Measurements from ENCODE around the gene RAI2.

The RAI2 gene

DNA sequence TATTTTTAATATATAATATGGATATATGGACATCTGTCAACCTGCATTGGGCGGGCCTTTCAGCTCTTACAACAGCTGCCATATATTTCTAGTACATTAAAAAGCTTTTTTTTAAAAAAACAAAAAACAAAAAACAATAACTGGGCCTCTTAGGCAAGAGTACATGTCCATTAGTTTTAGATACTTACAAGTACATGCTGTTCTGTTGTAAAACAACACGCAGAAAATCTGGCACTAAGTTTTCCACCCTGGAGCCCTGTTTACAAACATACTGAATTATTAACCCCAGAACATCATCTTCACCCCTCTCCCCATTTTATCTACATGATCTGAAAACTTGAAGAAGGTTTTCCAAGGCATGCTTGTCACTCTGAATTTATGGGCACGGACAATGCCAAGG, 29.8 kb downstream of the RAI2 start:
- Histone ChIP-seq H3K36me3 (no peaks in the 10 kb centered on the region), H3K27ac (no peak overlapping the region), H3K27me3 (peaks cover 98% of the 10 kb centered on the region), H3K4me2 (no peak overlapping the region), H3K4me3 (no peak overlapping the region), H3K9me3 (peaks cover 6% of the 10 kb centered on the region), H4K20me1 (peaks cover 11% of the 10 kb centered on the region; the same call in 1 of the 2 replicates), H3K4me1 (no peaks in the 10 kb centered on the region), H3K9ac (no peak overlapping the region)
- TF ChIP-seq Cebpa-rat (IDR thresholded peaks at IDR 0.05) = no peak

DNA sequence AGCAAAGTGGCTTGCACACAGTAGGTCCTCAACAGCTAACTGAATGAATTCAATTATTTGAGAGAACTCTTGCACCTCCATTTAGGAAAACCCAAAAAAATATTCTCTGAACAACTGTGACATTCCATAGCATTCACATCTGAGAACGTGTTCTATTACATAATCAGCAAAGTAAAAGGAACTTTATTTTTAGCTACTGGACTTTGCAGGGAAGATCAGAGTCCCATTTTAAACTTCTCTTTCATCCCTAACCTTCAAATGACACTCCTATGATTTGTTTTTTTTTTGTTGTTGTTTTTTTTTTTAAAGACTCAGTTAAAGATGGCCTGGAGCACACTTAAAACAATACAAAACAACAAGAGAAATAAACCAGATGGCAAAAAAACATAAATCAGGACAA, 30.9 kb downstream of the RAI2 start:
- Histone ChIP-seq H3K9me3 (peaks cover 9% of the 10 kb centered on the region), H3K4me1 (no peaks in the 10 kb centered on the region), H3K27me3 (peaks cover 99% of the 10 kb centered on the region), H3K9ac (no peak overlapping the region), H4K20me1 (peaks cover 9% of the 10 kb centered on the region; the same call in 1 of the 2 replicates), H3K27ac (no peak overlapping the region), H3K4me3 (no peak overlapping the region), H3K36me3 (no peaks in the 10 kb centered on the region), H3K4me2 (no peak overlapping the region)
- TF ChIP-seq Cebpa-rat (IDR thresholded peaks at IDR 0.05) = no peak

DNA sequence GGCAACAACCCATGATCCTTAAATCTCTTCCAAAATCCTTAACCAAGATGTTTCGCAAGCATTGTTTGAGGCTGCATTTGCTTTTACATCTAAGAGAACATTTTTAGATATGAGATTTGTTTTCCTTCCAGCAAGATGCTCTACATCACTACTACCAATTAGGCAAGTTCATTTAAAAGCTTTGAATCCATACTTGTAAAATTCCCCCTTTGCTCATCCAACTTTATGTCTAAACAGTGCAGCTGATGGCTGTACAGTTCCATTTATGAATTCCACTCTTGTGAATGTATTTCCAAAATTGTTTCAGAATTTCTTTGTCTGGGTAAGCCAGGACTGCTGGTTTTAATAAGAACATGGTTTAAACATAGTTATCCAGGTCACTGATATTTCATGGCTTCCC, 31.5 kb downstream of the RAI2 start:
- Histone ChIP-seq H3K4me1 (no peaks in the 10 kb centered on the region), H3K4me3 (no peak overlapping the region), H3K27ac (no peak overlapping the region), H3K9ac (no peak overlapping the region), H3K9me3 (peaks cover 9% of the 10 kb centered on the region), H3K36me3 (no peaks in the 10 kb centered on the region), H3K27me3 (peaks cover 98% of the 10 kb centered on the region), H4K20me1 (peaks cover 5% of the 10 kb centered on the region; the same call in 1 of the 2 replicates), H3K4me2 (no peak overlapping the region)
- no peak for TF ChIP-seq Cebpa-rat (IDR thresholded peaks at IDR 0.05)

DNA sequence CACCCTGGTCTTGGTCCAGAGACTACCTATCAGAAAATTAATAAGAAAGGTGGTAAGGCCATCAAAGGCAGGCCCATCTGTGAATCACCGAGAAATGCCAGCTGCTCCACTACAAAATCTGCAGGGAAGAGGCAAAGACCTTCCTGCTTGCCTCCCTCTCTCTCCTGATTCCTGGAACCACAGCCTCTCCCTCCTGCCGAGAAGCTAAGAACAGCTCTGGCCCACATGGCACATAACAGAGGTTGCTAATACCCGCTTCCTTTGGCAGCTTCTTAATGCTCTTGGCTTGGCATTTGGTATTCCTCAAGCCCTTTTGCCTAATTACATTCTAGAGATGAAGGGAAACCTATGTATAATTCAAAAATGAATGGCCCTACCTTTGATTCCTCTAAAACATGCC, 32.9 kb downstream of the RAI2 start:
- no peak overlapping the region for H3K4me2 ChIP-seq
- no peak for TF ChIP-seq Cebpa-rat (IDR thresholded peaks at IDR 0.05)

DNA sequence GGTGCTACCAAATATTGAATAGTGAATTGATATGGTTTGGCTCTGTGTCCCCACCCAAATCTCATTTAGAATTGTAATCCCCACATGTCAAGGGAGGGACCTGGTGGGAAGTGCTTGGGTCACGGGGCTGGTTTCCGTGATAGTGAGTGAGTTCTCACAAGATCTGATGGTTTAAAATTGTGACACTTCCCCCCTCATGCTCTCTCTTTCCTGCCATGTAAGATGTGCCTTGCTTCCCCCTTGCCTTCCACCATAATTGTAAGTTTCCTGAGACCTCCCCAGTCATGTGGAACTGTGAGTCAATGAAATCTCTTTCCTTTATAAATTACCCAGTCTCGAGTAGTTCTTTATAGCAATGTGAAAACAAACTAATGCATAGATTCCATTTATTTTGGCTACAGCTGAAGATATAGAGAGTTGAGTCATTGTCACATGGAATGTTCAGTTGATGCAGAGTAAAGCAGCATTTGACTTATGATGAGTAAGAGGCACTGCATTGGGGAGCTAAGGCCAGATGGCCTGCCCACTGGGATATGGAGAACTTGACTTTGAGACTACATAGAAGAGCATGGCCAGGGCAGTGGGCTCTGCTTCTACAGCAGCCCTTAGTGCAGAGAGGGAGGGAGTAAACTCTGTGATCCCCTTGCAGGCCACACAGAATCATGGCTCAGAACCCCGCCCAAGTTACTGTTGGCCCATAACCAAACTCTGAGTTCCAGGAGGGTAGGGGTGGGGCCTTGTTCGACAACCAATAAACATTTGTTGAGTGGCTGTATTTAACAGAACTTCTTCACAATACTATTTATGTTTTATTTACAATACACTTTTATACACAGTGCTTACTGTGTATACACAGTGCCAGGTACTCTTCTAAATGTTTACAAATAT, 34.2 kb downstream of the RAI2 start:
- Histone ChIP-seq H3K36me3 (no peaks in the 10 kb centered on the region), H3K4me3 (no peak overlapping the region), H3K9ac (no peak overlapping the region), H3K27ac (no peak overlapping the region), H3K9me3 (peaks cover 9% of the 10 kb centered on the region), H3K27me3 (peaks cover 97% of the 10 kb centered on the region), H3K4me2 (no peak overlapping the region), H3K4me1 (no peaks in the 10 kb centered on the region), H4K20me1 (no peaks in the 10 kb centered on the region; the same call in 1 of the 2 replicates)
- TF ChIP-seq Cebpa-rat (IDR thresholded peaks at IDR 0.05) = no peak

More for the DNA sequence above, 32.9 kb downstream of the RAI2 start:
- Histone ChIP-seq H3K27me3 (peaks cover 98% of the 10 kb centered on the region), H3K4me1 (no peaks in the 10 kb centered on the region), H4K20me1 (peaks cover 5% of the 10 kb centered on the region; the same call in 1 of the 2 replicates), H3K9me3 (peaks cover 9% of the 10 kb centered on the region), H3K9ac (no peak overlapping the region), H3K27ac (no peak overlapping the region), H3K4me3 (no peak overlapping the region), H3K36me3 (no peaks in the 10 kb centered on the region)

DNA sequence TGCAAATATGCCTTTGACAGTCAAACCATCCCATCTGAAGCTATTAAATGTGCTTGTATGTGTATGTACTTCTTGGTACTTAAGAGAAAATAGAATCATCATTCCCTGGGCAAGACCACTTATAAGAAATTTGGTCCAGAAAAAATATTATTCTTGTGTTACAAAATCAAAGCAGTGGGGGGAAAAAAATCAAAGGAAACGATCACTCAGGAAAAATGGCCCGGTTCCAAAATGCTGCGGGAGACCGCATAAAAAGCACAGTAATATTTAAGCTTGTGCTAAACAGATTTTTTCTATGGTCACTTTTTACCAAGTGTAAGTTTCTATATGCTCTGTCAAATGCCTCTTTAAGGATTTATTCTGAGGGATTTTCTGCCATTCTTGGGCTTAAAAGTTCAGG, 36.1 kb downstream of the RAI2 start:
- no peaks in the 10 kb centered on the region for H3K4me1 ChIP-seq
- H3K9ac ChIP-seq = no peak overlapping the region
- H3K27ac ChIP-seq = no peak overlapping the region
- peaks cover 95% of the 10 kb centered on the region for H3K27me3 ChIP-seq
- H3K9me3 ChIP-seq = peaks cover 9% of the 10 kb centered on the region
- H4K20me1 ChIP-seq = no peaks in the 10 kb centered on the region; the same call in 1 of the 2 replicates
- H3K4me2 ChIP-seq = no peak overlapping the region
- TF ChIP-seq Cebpa-rat (IDR thresholded peaks at IDR 0.05) = no peak
- H3K36me3 ChIP-seq = no peaks in the 10 kb centered on the region
- no peak overlapping the region for H3K4me3 ChIP-seq

DNA sequence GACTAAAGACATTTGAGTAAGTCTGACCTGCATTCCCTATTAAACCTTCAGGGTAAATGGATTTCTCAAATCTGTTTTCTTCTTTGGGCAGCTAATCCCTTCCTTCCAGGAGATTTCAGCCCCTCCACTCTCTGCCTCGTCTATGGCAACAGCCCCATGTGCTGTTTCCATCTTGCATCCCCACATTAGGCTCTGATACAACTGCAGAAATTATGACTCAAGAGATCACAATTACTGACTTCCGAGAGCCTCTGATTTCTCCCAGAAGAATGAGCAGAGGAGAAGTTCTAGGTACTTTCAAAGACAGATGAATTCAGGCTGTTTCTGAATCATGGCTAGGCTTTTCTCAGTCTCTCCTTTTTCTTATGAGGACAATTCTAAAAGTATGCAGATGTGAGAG, 38.7 kb downstream of the RAI2 start:
- no peak overlapping the region for H3K4me3 ChIP-seq
- no peak for TF ChIP-seq Cebpa-rat (IDR thresholded peaks at IDR 0.05)
- H3K4me2 ChIP-seq = no peak overlapping the region
- no peak overlapping the region for H3K27ac ChIP-seq
- H3K4me1 ChIP-seq = no peaks in the 10 kb centered on the region
- no peaks in the 10 kb centered on the region; the same call in 1 of the 2 replicates for H4K20me1 ChIP-seq
- peaks cover 9% of the 10 kb centered on the region for H3K9me3 ChIP-seq
- no peak overlapping the region for H3K9ac ChIP-seq
- no peaks in the 10 kb centered on the region for H3K36me3 ChIP-seq
- peaks cover 95% of the 10 kb centered on the region for H3K27me3 ChIP-seq

DNA sequence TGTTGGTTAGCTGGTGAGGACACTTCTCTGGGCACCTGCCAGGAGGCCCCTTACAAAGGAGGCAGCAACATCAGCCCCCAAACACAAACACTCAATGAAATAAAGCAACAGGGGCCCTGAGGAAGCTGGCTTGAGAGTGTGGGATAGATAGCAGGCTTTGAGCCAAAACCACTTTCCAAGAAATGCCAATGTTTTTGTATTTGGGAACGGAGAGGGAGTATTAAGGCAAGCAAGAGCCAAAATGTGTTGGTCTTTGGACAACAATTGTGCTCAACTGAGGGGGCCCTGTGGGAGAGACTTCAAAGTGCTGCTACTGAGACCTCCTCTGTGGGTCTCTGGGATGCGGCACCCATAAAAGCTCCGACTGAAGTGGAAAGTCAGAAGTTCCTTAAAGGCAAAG, 41.0 kb downstream of the RAI2 start:
- H4K20me1 ChIP-seq = no peaks in the 10 kb centered on the region; the same call in 1 of the 2 replicates
- H3K36me3 ChIP-seq = no peaks in the 10 kb centered on the region
- H3K9ac ChIP-seq = no peak overlapping the region
- no peaks in the 10 kb centered on the region for H3K9me3 ChIP-seq
- peaks cover 96% of the 10 kb centered on the region for H3K27me3 ChIP-seq
- H3K4me3 ChIP-seq = no peak overlapping the region
- no peak overlapping the region for H3K27ac ChIP-seq
- no peak for TF ChIP-seq Cebpa-rat (IDR thresholded peaks at IDR 0.05)
- H3K4me2 ChIP-seq = no peak overlapping the region
- no peaks in the 10 kb centered on the region for H3K4me1 ChIP-seq

DNA sequence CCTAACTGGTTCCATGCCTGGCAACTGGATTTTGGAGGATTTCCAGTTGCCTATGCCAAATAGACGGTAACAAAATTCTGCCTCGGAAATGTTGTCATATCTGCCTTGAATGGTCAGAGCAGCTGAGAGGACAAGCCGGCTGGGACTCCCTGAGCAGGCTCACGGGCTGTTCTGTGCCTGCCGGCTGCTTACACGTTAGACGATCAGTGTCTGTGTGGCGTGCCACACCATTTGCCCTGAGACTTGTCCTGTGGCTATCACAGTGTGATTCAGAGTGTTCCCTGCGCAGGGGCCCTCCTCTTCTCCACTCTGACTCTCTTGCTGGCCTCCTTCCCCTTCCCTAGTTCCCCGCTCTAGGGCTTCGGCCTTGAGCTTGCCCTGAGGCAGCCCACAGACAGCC, 42.4 kb downstream of the RAI2 start:
- Histone ChIP-seq H3K4me1 (no peaks in the 10 kb centered on the region), H3K36me3 (no peaks in the 10 kb centered on the region), H3K4me2 (no peak overlapping the region), H3K27ac (no peak overlapping the region), H3K9me3 (no peaks in the 10 kb centered on the region), H3K9ac (no peak overlapping the region), H3K27me3 (peaks cover 97% of the 10 kb centered on the region), H4K20me1 (no peaks in the 10 kb centered on the region; the same call in 1 of the 2 replicates), H3K4me3 (no peak overlapping the region)
- TF ChIP-seq Cebpa-rat (IDR thresholded peaks at IDR 0.05) = no peak

DNA sequence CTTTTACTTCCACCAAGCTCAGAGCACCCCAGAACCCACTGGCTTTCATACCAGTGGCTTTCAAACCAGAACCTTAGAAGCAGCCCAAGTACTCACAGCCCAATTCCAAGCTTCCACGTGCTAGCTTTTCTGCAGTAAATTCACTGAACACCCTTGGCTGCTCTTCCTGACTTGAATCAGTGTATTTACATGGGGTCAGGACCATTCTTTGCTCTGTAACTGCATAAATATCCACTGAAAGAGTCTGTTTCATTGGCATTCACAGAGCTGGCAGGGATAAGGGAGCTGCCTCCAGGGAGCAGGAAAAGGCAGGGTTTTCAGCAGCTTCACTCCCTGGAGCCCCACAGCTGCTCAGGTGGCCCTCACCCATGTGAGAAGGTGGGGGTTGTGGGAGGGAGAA, 43.8 kb downstream of the RAI2 start:
- Histone ChIP-seq H3K27me3 (peaks cover 97% of the 10 kb centered on the region), H3K36me3 (no peaks in the 10 kb centered on the region), H3K4me3 (no peak overlapping the region), H3K9me3 (no peaks in the 10 kb centered on the region), H4K20me1 (no peaks in the 10 kb centered on the region), H3K4me2 (no peak overlapping the region), H3K9ac (no peak overlapping the region), H3K27ac (no peak overlapping the region), H3K4me1 (no peaks in the 10 kb centered on the region)
- TF ChIP-seq Cebpa-rat (IDR thresholded peaks at IDR 0.05) = no peak
